ENCODE results near the gene SLMAP.

Gene SLMAP

DNA sequence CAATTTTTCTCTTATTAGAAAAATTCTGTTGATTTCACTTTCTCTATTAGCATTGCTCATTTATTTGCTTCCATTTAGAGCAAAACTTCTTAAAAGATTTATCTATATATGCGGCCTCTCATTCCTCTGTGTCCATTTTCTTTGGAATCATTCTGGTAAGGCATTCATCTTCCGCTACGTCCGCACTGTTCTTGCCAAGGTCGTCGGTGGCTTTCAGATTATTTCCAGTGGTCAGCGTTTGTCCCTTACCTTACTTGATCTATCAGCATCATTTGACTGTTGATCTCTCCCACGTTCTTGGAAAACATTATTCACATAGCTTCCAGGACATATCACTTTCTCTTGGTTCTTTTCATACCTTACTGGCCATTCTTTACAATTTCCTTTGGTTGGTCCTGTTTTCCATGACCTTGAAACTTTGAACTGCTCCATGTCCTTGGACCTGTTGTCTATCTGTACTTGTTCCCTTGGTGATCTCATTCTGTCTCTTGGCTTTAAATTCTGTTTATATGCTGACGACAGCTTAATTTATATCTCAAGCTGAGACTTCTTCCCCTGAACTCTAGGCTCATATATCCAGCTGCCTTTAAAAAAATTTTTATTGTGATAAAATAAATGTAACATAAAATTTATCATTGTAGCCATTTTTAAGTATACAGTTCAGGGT, 54.5 kb downstream of the SLMAP start:
- TF ChIP-seq, protein P1, sequence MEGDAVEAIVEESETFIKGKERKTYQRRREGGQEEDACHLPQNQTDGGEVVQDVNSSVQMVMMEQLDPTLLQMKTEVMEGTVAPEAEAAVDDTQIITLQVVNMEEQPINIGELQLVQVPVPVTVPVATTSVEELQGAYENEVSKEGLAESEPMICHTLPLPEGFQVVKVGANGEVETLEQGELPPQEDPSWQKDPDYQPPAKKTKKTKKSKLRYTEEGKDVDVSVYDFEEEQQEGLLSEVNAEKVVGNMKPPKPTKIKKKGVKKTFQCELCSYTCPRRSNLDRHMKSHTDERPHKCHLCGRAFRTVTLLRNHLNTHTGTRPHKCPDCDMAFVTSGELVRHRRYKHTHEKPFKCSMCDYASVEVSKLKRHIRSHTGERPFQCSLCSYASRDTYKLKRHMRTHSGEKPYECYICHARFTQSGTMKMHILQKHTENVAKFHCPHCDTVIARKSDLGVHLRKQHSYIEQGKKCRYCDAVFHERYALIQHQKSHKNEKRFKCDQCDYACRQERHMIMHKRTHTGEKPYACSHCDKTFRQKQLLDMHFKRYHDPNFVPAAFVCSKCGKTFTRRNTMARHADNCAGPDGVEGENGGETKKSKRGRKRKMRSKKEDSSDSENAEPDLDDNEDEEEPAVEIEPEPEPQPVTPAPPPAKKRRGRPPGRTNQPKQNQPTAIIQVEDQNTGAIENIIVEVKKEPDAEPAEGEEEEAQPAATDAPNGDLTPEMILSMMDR (IDR thresholded peaks at IDR 0.05; ENCODE audit: control insufficient read depth, extremely low read depth, insufficient read depth), result no peak
- H3K4me3 ChIP-seq (ENCODE audit: low read depth, low read length), result no peak overlapping the region
- no peak for DNase-seq (ENCODE audit: low read depth)

DNA sequence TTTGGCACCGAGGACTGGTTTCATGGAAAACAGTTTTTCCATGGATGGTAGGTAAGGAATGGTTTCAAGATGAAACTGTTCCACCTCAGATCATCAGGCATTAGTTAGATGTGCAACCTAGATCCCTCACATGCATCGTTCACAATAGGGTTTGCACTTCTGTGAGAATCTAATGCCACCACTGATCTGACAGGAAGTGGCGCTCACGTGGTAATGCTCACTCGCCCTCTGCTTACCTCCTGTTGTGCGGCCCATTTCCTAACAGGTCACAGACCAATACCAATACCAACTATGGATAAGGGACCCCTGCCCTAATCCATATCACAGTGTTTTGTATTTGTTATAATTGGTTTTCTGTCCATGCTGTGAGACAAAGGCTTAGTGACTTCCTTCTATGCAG, 58.9 kb downstream of the SLMAP start:
- H3K4me3 ChIP-seq (ENCODE audit: low read depth, low read length), result no peak overlapping the region
- TF ChIP-seq, protein P1 (IDR thresholded peaks at IDR 0.05; ENCODE audit: control insufficient read depth, extremely low read depth, insufficient read depth), result no peak

DNA sequence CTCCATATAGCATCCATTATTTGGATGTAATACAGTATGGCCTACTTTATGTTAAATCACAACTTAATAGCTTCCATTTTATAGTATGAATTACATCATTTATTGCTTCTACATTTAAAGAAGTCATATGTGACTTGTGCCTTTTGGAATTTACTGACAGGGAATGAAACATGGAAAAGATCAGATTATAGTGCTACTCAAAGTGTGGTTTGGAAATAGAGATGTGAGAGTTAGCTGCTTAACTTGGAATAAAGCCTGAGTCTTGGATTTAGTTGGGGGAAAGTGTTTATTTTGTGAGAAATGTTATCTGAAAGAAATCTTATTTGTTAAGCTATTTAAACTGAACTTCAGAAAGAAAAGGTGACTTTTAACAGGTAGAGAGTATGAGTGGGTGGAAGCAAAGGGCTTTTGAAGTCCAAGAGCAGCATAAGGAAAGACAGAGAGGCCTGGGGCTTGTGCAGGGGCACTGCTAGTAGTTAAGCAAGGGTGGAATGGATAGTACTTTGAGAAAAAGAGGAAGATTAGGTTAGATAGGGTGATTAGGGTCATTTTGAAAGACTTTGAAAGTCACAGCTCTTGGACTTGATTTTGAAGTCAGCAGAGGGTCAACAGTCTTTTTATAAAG, 60.5 kb downstream of the SLMAP start:
- H3K4me3 ChIP-seq (ENCODE audit: low read depth, low read length), result no peak overlapping the region
- no peak for DNase-seq (ENCODE audit: low read depth)
- TF ChIP-seq, protein P1 (IDR thresholded peaks at IDR 0.05; ENCODE audit: control insufficient read depth, extremely low read depth, insufficient read depth), result no peak

More for the DNA sequence above, 58.9 kb downstream of the SLMAP start:
- no peak for DNase-seq (ENCODE audit: low read depth)

DNA sequence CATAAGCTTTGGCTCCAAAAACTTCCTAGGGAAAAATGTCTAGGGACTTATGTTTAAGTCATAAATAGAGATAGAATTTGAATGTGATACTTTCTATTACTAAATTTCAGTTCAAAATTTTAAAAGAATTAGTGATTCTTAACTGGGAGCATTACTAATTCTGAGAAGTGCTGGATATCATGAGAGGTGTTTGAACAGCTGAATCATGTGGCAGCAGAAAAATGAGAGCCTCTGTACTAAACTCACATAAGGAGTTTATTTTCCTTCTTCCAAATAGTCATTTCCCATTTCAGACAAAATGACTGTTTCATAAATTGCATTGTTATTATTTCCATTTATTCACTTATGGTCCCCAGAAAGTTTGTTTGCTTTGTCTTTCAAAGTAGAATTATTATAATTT, 62.7 kb downstream of the SLMAP start:
- DNase-seq (ENCODE audit: low read depth), result no peak
- TF ChIP-seq, protein P1 (IDR thresholded peaks at IDR 0.05; ENCODE audit: control insufficient read depth, extremely low read depth, insufficient read depth), result no peak
- no peak overlapping the region for H3K4me3 ChIP-seq (ENCODE audit: low read depth, low read length)

DNA sequence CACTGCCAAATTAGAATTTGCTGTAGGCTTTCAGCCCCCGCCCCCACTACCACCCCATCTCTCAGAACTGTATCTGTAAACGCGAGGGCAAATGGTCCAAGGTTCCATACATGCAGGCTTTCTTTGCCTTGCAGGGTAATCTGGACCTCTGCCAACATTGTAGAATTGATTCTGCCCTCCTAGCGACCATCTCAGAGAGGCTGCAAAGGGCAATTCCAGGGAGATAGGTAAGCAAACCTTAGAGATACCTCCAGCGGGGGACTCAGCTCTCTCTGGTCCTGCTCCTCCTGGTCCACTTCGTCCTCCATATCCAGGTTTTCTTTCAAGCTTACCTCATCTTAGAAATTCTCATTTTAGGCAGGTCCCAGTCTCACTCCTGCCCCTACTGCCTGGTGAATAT, 64.4 kb downstream of the SLMAP start:
- TF ChIP-seq, protein P1 (IDR thresholded peaks at IDR 0.05; ENCODE audit: control insufficient read depth, extremely low read depth, insufficient read depth), result no peak
- DNase-seq (ENCODE audit: low read depth), result no peak
- H3K4me3 ChIP-seq (ENCODE audit: low read depth, low read length), result no peak overlapping the region

DNA sequence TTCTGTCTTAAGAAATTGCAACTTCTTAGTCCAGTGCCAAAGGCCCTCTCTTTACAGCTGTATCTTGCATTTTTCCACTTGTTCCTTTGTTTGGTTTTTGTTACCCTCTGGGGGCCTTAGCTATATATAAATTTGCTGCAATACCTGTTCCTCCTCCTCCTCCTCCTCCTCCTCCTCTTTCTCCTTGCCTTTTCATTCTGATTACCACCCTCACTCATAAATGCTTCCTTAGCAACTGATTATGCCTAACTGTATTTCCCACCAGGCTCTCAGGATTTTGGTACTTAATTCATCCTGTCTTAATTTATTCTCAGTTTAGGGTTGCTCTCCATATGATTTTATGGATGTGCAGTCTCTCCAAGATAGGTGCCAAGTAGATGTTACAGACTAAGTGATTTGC, 65.7 kb downstream of the SLMAP start:
- H3K4me3 ChIP-seq (ENCODE audit: low read depth, low read length), result no peak overlapping the region
- TF ChIP-seq, protein P1 (IDR thresholded peaks at IDR 0.05; ENCODE audit: control insufficient read depth, extremely low read depth, insufficient read depth), result no peak
- no peak for DNase-seq (ENCODE audit: low read depth)

DNA sequence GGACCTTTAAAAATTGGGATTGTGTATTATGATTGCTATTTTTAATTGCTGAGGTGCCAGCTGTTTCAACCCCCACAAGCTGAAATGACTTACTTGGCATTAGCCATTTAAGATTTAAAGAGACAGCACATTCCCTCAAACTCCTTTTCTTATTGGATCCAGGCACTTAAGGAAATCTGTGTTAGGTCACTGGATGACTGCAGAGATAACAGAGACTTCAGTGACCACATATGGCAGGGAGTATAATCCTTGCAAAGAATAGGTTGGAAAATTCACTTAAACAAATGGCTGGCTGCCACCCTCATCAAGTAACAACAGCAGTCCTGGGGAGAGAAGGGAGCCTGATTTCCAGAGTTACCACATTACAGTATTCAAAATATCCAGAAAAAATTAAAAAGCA, 66.6 kb downstream of the SLMAP start:
- TF ChIP-seq, protein P1 (IDR thresholded peaks at IDR 0.05; ENCODE audit: control insufficient read depth, extremely low read depth, insufficient read depth), result no peak
- DNase-seq (ENCODE audit: low read depth), result no peak
- no peak overlapping the region for H3K4me3 ChIP-seq (ENCODE audit: low read depth, low read length)

Measured in LNCaP clone FGC (cell line).